Nephron (organoid): ENCODE results near the gene ZNF775.

Experiments
- H3K27ac Mint-ChIP-seq, 3 experiments: 2 replicates each; pipeline ENCODE4 v1.8.0; 2020; ENCODE audit warnings: mixed read lengths in 3 of 3, mild to moderate bottlenecking in 2 of 3, moderate library complexity in 1 of 3
- H3K27me3 Mint-ChIP-seq: 2 replicates; pipeline ENCODE4 v1.8.0; 2021; ENCODE audit warnings: low read depth, mild to moderate bottlenecking, moderate library complexity, mixed read lengths
- H3K36me3 Mint-ChIP-seq: 2 replicates; pipeline ENCODE4 v1.8.0; 2020; ENCODE audit warnings: low read depth, mixed read lengths
- H3K4me1 Mint-ChIP-seq: 2 replicates; pipeline ENCODE4 v1.8.0; 2020; ENCODE audit warnings: mixed read lengths
- H3K4me3 Mint-ChIP-seq, 3 experiments: 2 replicates each; pipeline ENCODE4 v1.8.0; 2020; ENCODE audit warnings: mild to moderate bottlenecking in 3 of 3, mixed read lengths in 3 of 3, moderate library complexity in 2 of 3
- H3K9me3 Mint-ChIP-seq: 2 replicates; pipeline ENCODE4 v1.8.0; 2020; ENCODE audit warnings: mixed read lengths
- CTCF ChIP-seq, 3 experiments: fragments of 200-600 bp; sonication (generic); IDR thresholded peaks; one replicate each; pipeline ENCODE4 v1.5.0; 2021; ENCODE audit warnings: antibody characterized with exemption in 3 of 3; ENCODE audit not compliant: unreplicated experiment in 3 of 3

Gene ZNF775

GRCh38 chr7:150341263-150342120, 37.6 kb upstream of the ZNF775 start, which contains the start of gene RARRES2:
Gene RARRES2 (minus strand): TSS chr7:150341629. CDS start chr7:150340609, 1,020 bp downstream.
- no peak for TF ChIP-seq CTCF (IDR thresholded peaks at IDR 0.05; ENCODE audit: unreplicated experiment in 3 of 3)
- Mint-ChIP-seq H3K36me3 (no peaks in the 10 kb centered on the region), H3K9me3 (peaks cover 7% of the 10 kb centered on the region), H3K4me1 (peaks cover 37% of the 10 kb centered on the region), H3K4me3 (peak within 1 kb of the TSS; percentile 86 to 88 (median 87)), H3K27ac (peak within 1 kb of the TSS; percentile 64 to 78 (median 76)), H3K27me3 (peaks cover 29% of the 10 kb centered on the region)

GRCh38 chr7:150342121-150342408, 37.1 kb upstream of the ZNF775 start:
- Mint-ChIP-seq H3K27ac (peak overlapping the region; percentile 64 to 78 (median 72)), H3K9me3 (peaks cover 7% of the 10 kb centered on the region), H3K4me3 (peak overlapping the region; percentile 80 to 85 (median 84)), H3K27me3 (peaks cover 29% of the 10 kb centered on the region), H3K36me3 (no peaks in the 10 kb centered on the region), H3K4me1 (peaks cover 37% of the 10 kb centered on the region)
- TF ChIP-seq CTCF (IDR thresholded peaks at IDR 0.05; ENCODE audit: unreplicated experiment in 3 of 3): no peak

GRCh38 chr7:150343225-150343624, 35.9 kb upstream of the ZNF775 start:
- TF ChIP-seq CTCF (IDR thresholded peaks at IDR 0.05; ENCODE audit: unreplicated experiment in 3 of 3): no peak
- H3K27ac Mint-ChIP-seq: peak overlapping the region in 1 of 3 experiments; percentile 60
- peak overlapping the region; percentile 28 to 70 (median 30) for H3K4me3 Mint-ChIP-seq
- H3K4me1 Mint-ChIP-seq: peaks cover 28% of the 10 kb centered on the region
- H3K27me3 Mint-ChIP-seq: peaks cover 29% of the 10 kb centered on the region
- H3K36me3 Mint-ChIP-seq: no peaks in the 10 kb centered on the region
- peaks cover 7% of the 10 kb centered on the region for H3K9me3 Mint-ChIP-seq

GRCh38 chr7:150344299-150344698, 34.8 kb upstream of the ZNF775 start:
- Mint-ChIP-seq H3K27me3 (peaks cover 29% of the 10 kb centered on the region), H3K4me3 (no peak overlapping the region), H3K4me1 (peaks cover 22% of the 10 kb centered on the region), H3K36me3 (no peaks in the 10 kb centered on the region), H3K27ac (no peak overlapping the region), H3K9me3 (peaks cover 7% of the 10 kb centered on the region)
- TF ChIP-seq CTCF (IDR thresholded peaks at IDR 0.05; ENCODE audit: unreplicated experiment in 3 of 3): no peak

GRCh38 chr7:150345012-150345411, 34.1 kb upstream of the ZNF775 start:
- Mint-ChIP-seq H3K4me3 (no peak overlapping the region), H3K27ac (no peak overlapping the region), H3K36me3 (no peaks in the 10 kb centered on the region), H3K4me1 (peaks cover 15% of the 10 kb centered on the region), H3K27me3 (peaks cover 25% of the 10 kb centered on the region), H3K9me3 (peaks cover 7% of the 10 kb centered on the region)
- no peak for TF ChIP-seq CTCF (IDR thresholded peaks at IDR 0.05; ENCODE audit: unreplicated experiment in 3 of 3)

- Mint-ChIP-seq H3K27me3 (peaks cover 19% of the 10 kb centered on the region), H3K9me3 (peaks cover 7% of the 10 kb centered on the region), H3K36me3 (no peaks in the 10 kb centered on the region), H3K27ac (no peak overlapping the region), H3K4me3 (no peak overlapping the region), H3K4me1 (peaks cover 6% of the 10 kb centered on the region)
- TF ChIP-seq CTCF (IDR thresholded peaks at IDR 0.05; ENCODE audit: unreplicated experiment in 3 of 3): no peak
Measured at GRCh38 chr7:150346922-150347321, 32.2 kb upstream of the ZNF775 start.
